ENCODE results near the gene C3orf20.

The C3orf20 gene

GRCh38 chr3:14764331-14765059 lies 89.6 kb downstream of the C3orf20 start:
- intact Hi-C loops (cut with micrococcal nuclease): no loop called here
- Mint-ChIP-seq H3K36me3 (ENCODE audit: low read depth) (no peaks in the 10 kb centered on the region), H3K27me3 (peaks cover 2% of the 10 kb centered on the region), H3K4me3 (no peak overlapping the region), H3K27ac (no peak overlapping the region), H3K4me1 (ENCODE audit: low read depth) (no peaks in the 10 kb centered on the region), H3K9me3 (no peaks in the 10 kb centered on the region)

GRCh38 chr3:14765060-14765400 lies 90.1 kb downstream of the C3orf20 start:
- Mint-ChIP-seq H3K27ac (no peak overlapping the region), H3K4me1 (ENCODE audit: low read depth) (no peaks in the 10 kb centered on the region), H3K27me3 (peaks cover 2% of the 10 kb centered on the region)

GRCh38 chr3:14765576-14766427 lies 90.9 kb downstream of the C3orf20 start:
- Mint-ChIP-seq H3K9me3 (no peaks in the 10 kb centered on the region), H3K27ac (no peak overlapping the region), H3K36me3 (ENCODE audit: low read depth) (no peaks in the 10 kb centered on the region), H3K4me3 (no peak overlapping the region), H3K4me1 (ENCODE audit: low read depth) (no peaks in the 10 kb centered on the region), H3K27me3 (peaks cover 2% of the 10 kb centered on the region)
- intact Hi-C loops (cut with micrococcal nuclease): no loop called here

More at GRCh38 chr3:14765060-14765400, 90.1 kb downstream of the C3orf20 start:
- no peak overlapping the region for H3K4me3 Mint-ChIP-seq
- no peaks in the 10 kb centered on the region for H3K9me3 Mint-ChIP-seq
- no peaks in the 10 kb centered on the region for H3K36me3 Mint-ChIP-seq (ENCODE audit: low read depth)
- intact Hi-C loops (cut with micrococcal nuclease): no loop called here

GRCh38 chr3:14766428-14767244 lies 91.7 kb downstream of the C3orf20 start:
- Mint-ChIP-seq H3K27me3 (no peaks in the 10 kb centered on the region), H3K4me1 (ENCODE audit: low read depth) (no peaks in the 10 kb centered on the region), H3K4me3 (no peak overlapping the region), H3K27ac (no peak overlapping the region), H3K36me3 (ENCODE audit: low read depth) (no peaks in the 10 kb centered on the region), H3K9me3 (no peaks in the 10 kb centered on the region)
- intact Hi-C loops (cut with micrococcal nuclease): no loop called here

- intact Hi-C loops (cut with micrococcal nuclease): no loop called here
- Mint-ChIP-seq H3K4me1 (ENCODE audit: low read depth) (no peaks in the 10 kb centered on the region), H3K27ac (no peak overlapping the region), H3K9me3 (no peaks in the 10 kb centered on the region), H3K36me3 (ENCODE audit: low read depth) (no peaks in the 10 kb centered on the region), H3K4me3 (no peak overlapping the region), H3K27me3 (no peaks in the 10 kb centered on the region)
Measured at GRCh38 chr3:14767245-14768051, 92.5 kb downstream of the C3orf20 start.

- Mint-ChIP-seq H3K36me3 (ENCODE audit: low read depth) (no peaks in the 10 kb centered on the region), H3K4me1 (ENCODE audit: low read depth) (no peaks in the 10 kb centered on the region), H3K9me3 (no peaks in the 10 kb centered on the region), H3K27ac (no peak overlapping the region), H3K4me3 (no peak overlapping the region), H3K27me3 (no peaks in the 10 kb centered on the region)
- intact Hi-C loops (cut with micrococcal nuclease): no loop called here
Measured at GRCh38 chr3:14768182-14768790, 93.3 kb downstream of the C3orf20 start.

GRCh38 chr3:14768881-14769280 lies 93.9 kb downstream of the C3orf20 start:
- Mint-ChIP-seq H3K36me3 (ENCODE audit: low read depth) (no peaks in the 10 kb centered on the region), H3K4me1 (ENCODE audit: low read depth) (no peaks in the 10 kb centered on the region), H3K27me3 (no peaks in the 10 kb centered on the region), H3K27ac (no peak overlapping the region), H3K4me3 (no peak overlapping the region), H3K9me3 (no peaks in the 10 kb centered on the region)
- intact Hi-C loops (cut with micrococcal nuclease): no loop called here

GRCh38 chr3:14769544-14770325 lies 94.8 kb downstream of the C3orf20 start:
- Mint-ChIP-seq H3K9me3 (no peaks in the 10 kb centered on the region), H3K4me1 (ENCODE audit: low read depth) (no peaks in the 10 kb centered on the region), H3K36me3 (ENCODE audit: low read depth) (no peaks in the 10 kb centered on the region), H3K27me3 (no peaks in the 10 kb centered on the region), H3K27ac (no peak overlapping the region), H3K4me3 (no peak overlapping the region)
- intact Hi-C loops (cut with micrococcal nuclease): no loop called here

- Mint-ChIP-seq H3K4me1 (ENCODE audit: low read depth) (no peaks in the 10 kb centered on the region), H3K36me3 (ENCODE audit: low read depth) (no peaks in the 10 kb centered on the region), H3K4me3 (no peak overlapping the region), H3K27ac (no peak overlapping the region), H3K9me3 (no peaks in the 10 kb centered on the region), H3K27me3 (no peaks in the 10 kb centered on the region)
- intact Hi-C loops (cut with micrococcal nuclease): no loop called here
Measured at GRCh38 chr3:14770591-14770990, 95.7 kb downstream of the C3orf20 start.

GRCh38 chr3:14771593-14772497 lies 96.9 kb downstream of the C3orf20 start:
- Mint-ChIP-seq H3K27ac (no peak overlapping the region), H3K27me3 (no peaks in the 10 kb centered on the region), H3K36me3 (ENCODE audit: low read depth) (no peaks in the 10 kb centered on the region), H3K4me3 (no peak overlapping the region), H3K4me1 (ENCODE audit: low read depth) (no peaks in the 10 kb centered on the region), H3K9me3 (no peaks in the 10 kb centered on the region)
- intact Hi-C loops (cut with micrococcal nuclease): no loop called here

- intact Hi-C loops (cut with micrococcal nuclease): no loop called here
- Mint-ChIP-seq H3K27me3 (no peaks in the 10 kb centered on the region), H3K36me3 (ENCODE audit: low read depth) (no peaks in the 10 kb centered on the region), H3K4me3 (no peak overlapping the region), H3K4me1 (ENCODE audit: low read depth) (no peaks in the 10 kb centered on the region), H3K9me3 (no peaks in the 10 kb centered on the region), H3K27ac (no peak overlapping the region)
Measured at GRCh38 chr3:14772533-14773138, 97.7 kb downstream of the C3orf20 start.

Data from dendritic cell treated with granulocyte-macrophage colony-stimulating factor and Interleukin-4, amounts not matched to agents 40 ng/mL and 50 ng/mL, for 4 days (primary cell).